ENCODE measurements around the gene ARHGEF28. TPM values are rescaled to one million over a fixed set of nuclear protein-coding genes. Genes with fewer than 3 reads are reported as not detected.

Gene ARHGEF28
- total and polyA plus RNA-seq, 8 donors = 13.9 to 156 (median 55.7) TPM

- no peaks in the 10 kb centered on the region for H3K4me1 ChIP-seq
- intact Hi-C loops (cut with DNase I; ENCODE audit: low total_unique reads) = no loop called here
These were observed 329.4 kb downstream of the ARHGEF28 start for GRCh38 chr5:73955271-73955846.

DNA sequence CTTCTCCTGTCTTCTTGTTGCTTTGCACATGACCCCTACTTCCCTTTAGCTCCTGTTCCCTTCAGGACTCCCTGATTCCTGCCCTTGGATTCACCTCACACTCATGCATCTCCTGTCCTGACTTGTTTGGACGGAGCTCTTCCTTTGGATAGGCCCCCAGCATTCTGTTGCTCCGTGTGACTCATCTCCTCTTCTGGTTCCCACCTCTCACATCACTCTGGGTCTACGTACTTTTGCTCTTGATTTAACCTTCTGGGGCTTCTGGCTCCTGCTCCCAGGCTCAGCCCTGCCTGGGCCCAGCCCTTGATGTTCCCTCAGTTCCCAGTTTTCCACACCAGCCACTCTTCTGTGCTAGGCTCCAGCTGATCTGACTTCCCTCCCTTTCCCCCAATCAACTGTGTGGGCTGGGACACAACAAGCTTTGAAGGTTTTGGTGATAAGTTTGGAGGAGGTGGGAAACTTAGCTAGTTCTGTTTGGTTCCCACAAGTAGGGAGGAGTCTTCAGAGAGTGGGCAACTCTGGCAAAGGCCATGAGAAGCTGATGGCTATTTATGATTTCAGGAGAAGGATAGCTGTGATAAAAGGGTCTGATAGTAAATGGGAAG, 331.5 kb downstream of the ARHGEF28 start:
- TF ChIP-seq EP300 (IDR thresholded peaks at IDR 0.05) (no peak), POLR2A (IDR thresholded peaks at IDR 0.05) (no peak), POLR2AphosphoS5 (IDR thresholded peaks at IDR 0.05) (no peak), CTCF (IDR thresholded peaks at IDR 0.05) (no peak)
- intact Hi-C loops (cut with DNase I; ENCODE audit: low total_unique reads) = no loop called here
- 75 to 92% (median 87%) methylated on average over 3 of the region's 3 CpGs for WGBS, 5 donors
- Histone ChIP-seq H3K36me3 (no peaks in the 10 kb centered on the region), H3K4me1 (no peaks in the 10 kb centered on the region), H3K4me3 (no peak overlapping the region), H3K27ac (no peak overlapping the region), H3K9me3 (no peaks in the 10 kb centered on the region), H3K27me3 (no peaks in the 10 kb centered on the region)
- no peak for DNase-seq

More at GRCh38 chr5:73955271-73955846, 329.4 kb downstream of the ARHGEF28 start:
- Histone ChIP-seq H3K27me3 (no peaks in the 10 kb centered on the region), H3K27ac (no peak overlapping the region), H3K4me3 (no peak overlapping the region), H3K9me3 (no peaks in the 10 kb centered on the region), H3K36me3 (no peaks in the 10 kb centered on the region)
- no peak for TF ChIP-seq CTCF (IDR thresholded peaks at IDR 0.05)
- TF ChIP-seq EP300 (IDR thresholded peaks at IDR 0.05) = no peak
- no peak for TF ChIP-seq POLR2A (IDR thresholded peaks at IDR 0.05)
- TF ChIP-seq POLR2AphosphoS5 (IDR thresholded peaks at IDR 0.05) = no peak
- DNase-seq = no peak
- whole genome bisulfite sequencing, 5 donors = 58 to 73% (median 67%) methylated on average over 5 of the region's 5 CpGs

DNA sequence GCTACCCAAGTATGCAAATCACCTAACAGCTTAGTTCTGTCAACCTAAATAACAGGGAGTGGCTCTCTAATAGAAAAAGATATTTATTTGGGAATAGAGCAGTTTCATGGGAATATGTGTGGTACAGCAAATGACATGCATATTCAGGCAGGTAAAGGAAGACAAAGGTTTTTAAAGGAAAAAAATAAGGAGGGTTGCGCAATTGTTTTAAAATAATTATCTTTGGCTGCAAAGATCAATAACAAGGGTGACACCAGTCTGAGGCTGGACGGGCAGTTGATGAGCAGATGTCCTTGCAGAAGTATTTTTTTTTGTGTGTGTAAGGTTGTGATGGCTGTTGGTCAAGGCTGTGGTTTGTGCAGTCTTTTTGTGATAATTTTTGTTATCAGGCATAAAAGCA, 332.0 kb downstream of the ARHGEF28 start:
- intact Hi-C loops (cut with DNase I; ENCODE audit: low total_unique reads) = no loop called here
- H3K27me3 ChIP-seq = no peaks in the 10 kb centered on the region
- 80 to 91% (median 87%) methylated on average over 2 of the region's 2 CpGs for WGBS, 5 donors
- H3K4me1 ChIP-seq = no peaks in the 10 kb centered on the region
- no peak overlapping the region for H3K4me3 ChIP-seq
- no peak overlapping the region for H3K27ac ChIP-seq
- TF ChIP-seq POLR2A (IDR thresholded peaks at IDR 0.05) (no peak), EP300 (IDR thresholded peaks at IDR 0.05) (no peak), CTCF (IDR thresholded peaks at IDR 0.05) (no peak), POLR2AphosphoS5 (IDR thresholded peaks at IDR 0.05) (no peak)
- H3K9me3 ChIP-seq = no peaks in the 10 kb centered on the region
- DNase-seq = no peak
- H3K36me3 ChIP-seq = no peaks in the 10 kb centered on the region

GRCh38 chr5:73960023-73960422, 334.0 kb downstream of the ARHGEF28 start:
- intact Hi-C loops (cut with DNase I; ENCODE audit: low total_unique reads) = no loop called here
- no peaks in the 10 kb centered on the region for H3K4me1 ChIP-seq
- DNase-seq = no peak
- no peaks in the 10 kb centered on the region for H3K36me3 ChIP-seq
- no peaks in the 10 kb centered on the region for H3K9me3 ChIP-seq
- H3K27me3 ChIP-seq = no peaks in the 10 kb centered on the region
- TF ChIP-seq EP300 (IDR thresholded peaks at IDR 0.05) = no peak
- TF ChIP-seq POLR2A (IDR thresholded peaks at IDR 0.05) = no peak
- no peak for TF ChIP-seq CTCF (IDR thresholded peaks at IDR 0.05)
- no peak for TF ChIP-seq POLR2AphosphoS5 (IDR thresholded peaks at IDR 0.05)
- H3K4me3 ChIP-seq = no peak overlapping the region
- WGBS, 5 donors = 49 to 90% (median 90%) methylated on average over 5 of the region's 5 CpGs
- H3K27ac ChIP-seq = no peak overlapping the region
